ENCODE data around the gene FAM110D. TPM values are rescaled to one million over a fixed set of nuclear protein-coding genes. Genes with fewer than 3 reads are reported as not detected.

The FAM110D gene
- total and polyA plus RNA-seq, 2 of the 8 experiments (the other 6 are each of a cell fraction or from before 2014, with no cell fraction given), result 0.21 to 0.48 TPM

DNA sequence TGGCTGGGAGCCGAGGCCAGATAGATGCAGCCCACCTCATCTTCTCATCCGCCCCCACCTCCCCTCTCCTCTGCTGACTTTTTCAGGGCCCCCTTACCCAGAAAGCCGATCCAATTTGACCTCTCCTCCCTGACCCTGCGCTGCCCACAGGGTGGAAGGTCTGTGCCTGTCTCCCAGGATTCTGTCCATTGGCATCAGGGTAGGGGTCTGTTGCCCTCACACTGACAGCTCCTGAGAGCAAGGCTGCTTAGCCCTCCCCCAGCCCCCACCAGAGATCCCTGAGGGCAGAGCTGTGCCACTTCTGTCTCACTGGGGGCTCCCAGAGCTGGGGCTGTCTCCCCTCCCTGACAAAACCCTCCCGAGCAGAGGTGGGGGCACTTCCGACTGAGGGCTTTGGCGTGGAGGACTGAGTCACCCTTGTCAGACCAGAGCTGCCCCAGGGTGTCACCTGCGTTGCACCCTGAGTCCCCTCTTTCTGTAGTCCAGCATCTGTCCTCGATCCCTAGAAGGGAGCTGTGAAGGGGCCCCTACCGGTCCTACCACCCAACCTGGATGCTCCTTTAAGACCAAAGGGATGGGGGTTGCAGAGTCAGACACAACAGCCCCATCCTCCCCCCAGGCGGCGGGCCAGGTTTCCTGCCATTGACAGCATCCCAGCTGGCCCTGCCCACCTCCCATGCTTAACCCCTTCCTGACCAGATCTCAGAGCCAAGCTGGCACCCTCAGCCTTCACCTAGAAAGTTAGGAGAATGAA is 2.4 kb upstream of the FAM110D start (continued):
- TF ChIP-seq, protein P1, sequence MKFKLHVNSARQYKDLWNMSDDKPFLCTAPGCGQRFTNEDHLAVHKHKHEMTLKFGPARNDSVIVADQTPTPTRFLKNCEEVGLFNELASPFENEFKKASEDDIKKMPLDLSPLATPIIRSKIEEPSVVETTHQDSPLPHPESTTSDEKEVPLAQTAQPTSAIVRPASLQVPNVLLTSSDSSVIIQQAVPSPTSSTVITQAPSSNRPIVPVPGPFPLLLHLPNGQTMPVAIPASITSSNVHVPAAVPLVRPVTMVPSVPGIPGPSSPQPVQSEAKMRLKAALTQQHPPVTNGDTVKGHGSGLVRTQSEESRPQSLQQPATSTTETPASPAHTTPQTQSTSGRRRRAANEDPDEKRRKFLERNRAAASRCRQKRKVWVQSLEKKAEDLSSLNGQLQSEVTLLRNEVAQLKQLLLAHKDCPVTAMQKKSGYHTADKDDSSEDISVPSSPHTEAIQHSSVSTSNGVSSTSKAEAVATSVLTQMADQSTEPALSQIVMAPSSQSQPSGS (IDR thresholded peaks at IDR 0.05; ENCODE audit: low read length), result no peak
- no peak for TF ChIP-seq MAFK (IDR thresholded peaks at IDR 0.05; ENCODE audit: low read depth, low read length)
- no peak for TF ChIP-seq KDM5A (IDR thresholded peaks at IDR 0.05; ENCODE audit: low read length)
- no peak for TF ChIP-seq SIRT6 (IDR thresholded peaks at IDR 0.05; ENCODE audit: low read length)
